Measurements from ENCODE around the gene L3MBTL4.

DNA sequence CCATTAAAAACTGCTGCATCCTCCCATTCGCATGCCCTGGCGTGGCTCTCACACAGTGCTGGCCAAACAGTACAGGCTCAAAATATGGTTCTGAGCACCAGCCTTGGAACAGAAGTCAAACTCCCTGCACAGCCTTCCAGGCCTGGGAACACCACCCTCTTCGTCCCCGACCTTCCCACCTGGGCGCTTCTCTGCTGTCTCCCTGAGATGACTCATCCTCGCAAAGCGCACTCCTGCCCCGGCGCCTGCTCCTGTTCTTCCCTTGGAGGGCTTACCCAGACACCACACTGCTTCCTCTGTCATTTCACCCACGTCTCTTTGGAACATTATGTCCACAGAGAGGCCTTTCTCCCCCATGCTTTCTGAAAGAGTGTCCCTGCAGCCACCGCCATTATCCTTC, 172.7 kb downstream of the L3MBTL4 start:
- TF ChIP-seq, protein P1, sequence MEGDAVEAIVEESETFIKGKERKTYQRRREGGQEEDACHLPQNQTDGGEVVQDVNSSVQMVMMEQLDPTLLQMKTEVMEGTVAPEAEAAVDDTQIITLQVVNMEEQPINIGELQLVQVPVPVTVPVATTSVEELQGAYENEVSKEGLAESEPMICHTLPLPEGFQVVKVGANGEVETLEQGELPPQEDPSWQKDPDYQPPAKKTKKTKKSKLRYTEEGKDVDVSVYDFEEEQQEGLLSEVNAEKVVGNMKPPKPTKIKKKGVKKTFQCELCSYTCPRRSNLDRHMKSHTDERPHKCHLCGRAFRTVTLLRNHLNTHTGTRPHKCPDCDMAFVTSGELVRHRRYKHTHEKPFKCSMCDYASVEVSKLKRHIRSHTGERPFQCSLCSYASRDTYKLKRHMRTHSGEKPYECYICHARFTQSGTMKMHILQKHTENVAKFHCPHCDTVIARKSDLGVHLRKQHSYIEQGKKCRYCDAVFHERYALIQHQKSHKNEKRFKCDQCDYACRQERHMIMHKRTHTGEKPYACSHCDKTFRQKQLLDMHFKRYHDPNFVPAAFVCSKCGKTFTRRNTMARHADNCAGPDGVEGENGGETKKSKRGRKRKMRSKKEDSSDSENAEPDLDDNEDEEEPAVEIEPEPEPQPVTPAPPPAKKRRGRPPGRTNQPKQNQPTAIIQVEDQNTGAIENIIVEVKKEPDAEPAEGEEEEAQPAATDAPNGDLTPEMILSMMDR (IDR thresholded peaks at IDR 0.05), result no peak
- no peak for TF ChIP-seq POLR2A (IDR thresholded peaks at IDR 0.05)
